Mesenchymal stem cell (in vitro differentiated cells and primary cell): ENCODE results near the gene IL16.
A peak's percentile ranks its signal among the peaks of the same experiment; 100 is the strongest.

Source experiments
- DNase-seq: peaks from one replicate; pipeline ENCODE4 v3.0.0-alpha.2; 2013
- H2AFZ ChIP-seq: one replicate; pipeline ENCODE4 v1.6.1; 2013; ENCODE audit warnings: low read depth, mild to moderate bottlenecking, control low read depth, inconsistent platforms, low read length, moderate library complexity
- H2AK5ac ChIP-seq: 2 replicates; pipeline ENCODE4 v1.6.1; 2013; ENCODE audit warnings: low read length, moderate library complexity, mild to moderate bottlenecking, inconsistent platforms; ENCODE audit not compliant: severe bottlenecking
- H2BK120ac ChIP-seq: one replicate; pipeline ENCODE4 v1.6.1; 2013; ENCODE audit warnings: low read depth, mild to moderate bottlenecking, inconsistent platforms, low read length, moderate library complexity
- H2BK12ac ChIP-seq, 2 experiments: one replicate each; pipeline ENCODE4 v1.6.1; 2013; ENCODE audit warnings: inconsistent platforms in 2 of 2, low read length in 2 of 2, mild to moderate bottlenecking in 2 of 2, moderate library complexity in 2 of 2, control low read depth in 1 of 2
- H2BK15ac ChIP-seq: one replicate; pipeline ENCODE4 v1.6.1; 2013; ENCODE audit warnings: mild to moderate bottlenecking, low read depth, inconsistent platforms; ENCODE audit not compliant: poor library complexity, severe bottlenecking
- H2BK5ac ChIP-seq: 2 replicates; pipeline ENCODE4 v1.6.1; 2013; ENCODE audit warnings: low read depth, mild to moderate bottlenecking, low read length, control low read depth, inconsistent platforms; ENCODE audit not compliant: poor library complexity, severe bottlenecking
- H3K14ac ChIP-seq, 2 experiments: one replicate each; pipeline ENCODE4 v1.6.1; 2013; ENCODE audit warnings: inconsistent platforms in 2 of 2, low read length in 2 of 2, control low read depth in 1 of 2, mild to moderate bottlenecking in 1 of 2, moderate library complexity in 1 of 2
- H3K18ac ChIP-seq, 2 experiments: one replicate each; pipeline ENCODE4 v1.6.1; 2013; ENCODE audit warnings: inconsistent platforms in 2 of 2, low read length in 2 of 2, control low read depth in 1 of 2, low read depth in 1 of 2, mild to moderate bottlenecking in 1 of 2
- H3K23ac ChIP-seq, 2 experiments: one replicate each; pipeline ENCODE4 v1.6.1; 2013; ENCODE audit warnings: inconsistent platforms in 2 of 2, low read length in 2 of 2, mild to moderate bottlenecking in 2 of 2, moderate library complexity in 2 of 2, control low read depth in 1 of 2
- H3K27ac ChIP-seq: 2 replicates; pipeline ENCODE4 v1.5.1; 2013; ENCODE audit warnings: mild to moderate bottlenecking, moderate library complexity, low read length, control low read depth, inconsistent platforms; ENCODE audit not compliant: poor library complexity, severe bottlenecking
- H3K27me3 ChIP-seq, 2 experiments: 2 replicates each; pipeline versions ENCODE4 v1.6.1 to v1.7.0; 2013; ENCODE audit warnings: low read length in 2 of 2, mild to moderate bottlenecking in 2 of 2, moderate library complexity in 2 of 2, control low read depth in 1 of 2, inconsistent platforms in 1 of 2; ENCODE audit not compliant: control insufficient read depth in 1 of 2, insufficient read depth in 1 of 2
- H3K36me3 ChIP-seq, 2 experiments: 2 replicates each; pipeline versions ENCODE4 v1.6.1 to v1.7.0; 2013; ENCODE audit warnings: low read length in 2 of 2, control low read depth in 1 of 2, inconsistent platforms in 1 of 2, low read depth in 1 of 2, mild to moderate bottlenecking in 1 of 2; ENCODE audit not compliant: insufficient read depth in 2 of 2, control insufficient read depth in 1 of 2
- H3K4ac ChIP-seq, 2 experiments: one replicate each; pipeline ENCODE4 v1.6.1; 2013; ENCODE audit warnings: inconsistent platforms in 2 of 2, low read length in 2 of 2, mild to moderate bottlenecking in 2 of 2, moderate library complexity in 2 of 2, control low read depth in 1 of 2, low read depth in 1 of 2
- H3K4me1 ChIP-seq: 2 replicates; pipeline ENCODE4 v1.6.1; 2013; ENCODE audit warnings: low read depth, low read length, control low read depth; ENCODE audit not compliant: control insufficient read depth, insufficient read depth
- H3K4me2 ChIP-seq: 2 replicates; pipeline ENCODE4 v1.6.1; 2013; ENCODE audit warnings: low read length, mild to moderate bottlenecking, inconsistent platforms; ENCODE audit not compliant: poor library complexity, severe bottlenecking
- H3K4me3 ChIP-seq, 2 experiments: 2 replicates each; pipeline versions ENCODE4 v1.5.1 to v1.7.0; 2013; ENCODE audit warnings: low read length in 2 of 2, mild to moderate bottlenecking in 2 of 2, control low read depth in 1 of 2, low read depth in 1 of 2; ENCODE audit not compliant: insufficient read depth in 1 of 2
- H3K79me1 ChIP-seq: replicated peaks from 2 replicates; pipeline ENCODE4 v1.6.1; 2013; ENCODE audit warnings: mild to moderate bottlenecking, control low read depth, low read length, inconsistent platforms; ENCODE audit not compliant: poor library complexity, severe bottlenecking
- H3K9ac ChIP-seq: 2 replicates; pipeline ENCODE4 v1.7.0; 2013; ENCODE audit warnings: mild to moderate bottlenecking, low read length, moderate library complexity
- H3K9me3 ChIP-seq: 2 replicates; pipeline ENCODE4 v1.7.0; 2013; ENCODE audit warnings: mild to moderate bottlenecking, low read length; ENCODE audit not compliant: control insufficient read depth
- H4K8ac ChIP-seq: one replicate; pipeline ENCODE4 v1.6.1; 2013; ENCODE audit warnings: inconsistent platforms, mild to moderate bottlenecking, low read length, moderate library complexity
- H4K91ac ChIP-seq: one replicate; pipeline ENCODE4 v1.6.1; 2013; ENCODE audit warnings: mild to moderate bottlenecking, low read length, inconsistent platforms
- WGBS: methylation state at CpG from one replicate; pipeline ENCODE4 v1.1.7; 2013; ENCODE audit warnings: mixed read lengths; 5-methylcytosine and 5-hydroxymethylcytosine counted together

Gene IL16

GRCh38 chr15:81310480-81310879 lies 113.8 kb downstream of the IL16 start:
- H3K9ac ChIP-seq, result no peak overlapping the region
- no peak overlapping the region for H3K4me3 ChIP-seq
- no peak overlapping the region for H3K4ac ChIP-seq
- H2BK120ac ChIP-seq, result no peak overlapping the region
- no peak overlapping the region for H3K18ac ChIP-seq
- H3K36me3 ChIP-seq, result peaks cover 16 to 45% of the 10 kb centered on the region in 2 experiments
- no peak overlapping the region for H3K4me2 ChIP-seq
- no peak overlapping the region for H2BK5ac ChIP-seq
- no peak overlapping the region for H3K23ac ChIP-seq
- H3K27me3 ChIP-seq, result peaks cover 0 to 5% of the 10 kb centered on the region in 2 experiments
- no peak overlapping the region for H2BK12ac ChIP-seq
- H3K9me3 ChIP-seq, result no peaks in the 10 kb centered on the region
- DNase-seq, result no peak
- H4K8ac ChIP-seq, result no peak overlapping the region
- peaks cover 8% of the 10 kb centered on the region for H3K4me1 ChIP-seq
- H2AFZ ChIP-seq, result no peak overlapping the region
- no peak overlapping the region for H3K27ac ChIP-seq
- no peak overlapping the region for H3K14ac ChIP-seq
- H4K91ac ChIP-seq, result no peak overlapping the region
- 97% methylated on average over 5 of the region's 5 CpGs for WGBS
- H2BK15ac ChIP-seq, result no peak overlapping the region
- no peak overlapping the region for H2AK5ac ChIP-seq
- no peaks in the 10 kb centered on the region for H3K79me1 ChIP-seq

- no peaks in the 10 kb centered on the region for H3K27me3 ChIP-seq
- H3K4me1 ChIP-seq, result peaks cover 8% of the 10 kb centered on the region
- no peak overlapping the region for H3K14ac ChIP-seq
- H3K4ac ChIP-seq, result no peak overlapping the region
- H3K18ac ChIP-seq, result no peak overlapping the region
- no peak overlapping the region for H4K8ac ChIP-seq
- no peak for DNase-seq
- no peak overlapping the region for H2BK15ac ChIP-seq
- H2AK5ac ChIP-seq, result peak overlapping the region; percentile 54
- H3K79me1 ChIP-seq, result no peaks in the 10 kb centered on the region
- no peak overlapping the region for H2BK120ac ChIP-seq
- H3K9ac ChIP-seq, result peak overlapping the region; percentile 37
- 93% methylated on average over 10 of the region's 10 CpGs for WGBS
- no peak overlapping the region for H3K27ac ChIP-seq
- no peaks in the 10 kb centered on the region for H3K9me3 ChIP-seq
- no peak overlapping the region for H3K4me2 ChIP-seq
- no peak overlapping the region for H2AFZ ChIP-seq
- peaks cover 19 to 43% of the 10 kb centered on the region in 2 experiments for H3K36me3 ChIP-seq
- H2BK12ac ChIP-seq, result no peak overlapping the region
- H4K91ac ChIP-seq, result no peak overlapping the region
- H3K4me3 ChIP-seq, result no peak overlapping the region
- no peak overlapping the region for H2BK5ac ChIP-seq
- H3K23ac ChIP-seq, result no peak overlapping the region
Measured at GRCh38 chr15:81311752-81312464, 115.2 kb downstream of the IL16 start.

- DNase-seq, result peak; percentile 96
- no peak overlapping the region for H2BK120ac ChIP-seq
Measured at GRCh38 chr15:81312790-81313543, 116.3 kb downstream of the IL16 start.

GRCh38 chr15:81313686-81314085 lies 117.0 kb downstream of the IL16 start:
- no peak overlapping the region for H3K14ac ChIP-seq
- 91% methylated on average over 1 of the region's 5 CpGs for WGBS
- H4K8ac ChIP-seq, result no peak overlapping the region
- no peak overlapping the region for H3K23ac ChIP-seq
- no peak overlapping the region for H2BK5ac ChIP-seq
- no peak overlapping the region for H3K4ac ChIP-seq
- H2BK15ac ChIP-seq, result no peak overlapping the region
- no peaks in the 10 kb centered on the region for H3K9me3 ChIP-seq
- H3K79me1 ChIP-seq, result no peaks in the 10 kb centered on the region
- H3K9ac ChIP-seq, result peak overlapping the region; percentile 2
- H3K4me3 ChIP-seq, result no peak overlapping the region
- no peak overlapping the region for H3K4me2 ChIP-seq
- no peaks in the 10 kb centered on the region for H3K27me3 ChIP-seq
- DNase-seq, result no peak
- no peak overlapping the region for H2BK120ac ChIP-seq
- no peak overlapping the region for H4K91ac ChIP-seq
- no peak overlapping the region for H3K18ac ChIP-seq
- H2AFZ ChIP-seq, result no peak overlapping the region
- H3K4me1 ChIP-seq, result peaks cover 8% of the 10 kb centered on the region
- peak overlapping the region; percentile 35 for H3K27ac ChIP-seq
- peaks cover 33 to 50% of the 10 kb centered on the region in 2 experiments for H3K36me3 ChIP-seq
- H2AK5ac ChIP-seq, result peak overlapping the region; percentile 36
- H2BK12ac ChIP-seq, result no peak overlapping the region

More at GRCh38 chr15:81312790-81313543, 116.3 kb downstream of the IL16 start:
- H3K4me2 ChIP-seq, result no peak overlapping the region
- WGBS, result 65% methylated on average over 22 of the region's 22 CpGs
- H3K18ac ChIP-seq, result peak overlapping the region in 1 of 2 experiments; percentile 68
- peak overlapping the region in 1 of 2 experiments; percentile 24 for H3K4ac ChIP-seq
- H3K14ac ChIP-seq, result peak overlapping the region in 1 of 2 experiments; percentile 30
- H3K4me1 ChIP-seq, result peaks cover 8% of the 10 kb centered on the region
- no peaks in the 10 kb centered on the region for H3K79me1 ChIP-seq
- H3K36me3 ChIP-seq, result peaks cover 28 to 45% of the 10 kb centered on the region in 2 experiments
- no peak overlapping the region for H4K8ac ChIP-seq
- H2BK5ac ChIP-seq, result no peak overlapping the region
- peak overlapping the region; percentile 69 for H3K27ac ChIP-seq
- no peak overlapping the region for H2BK12ac ChIP-seq
- peak overlapping the region in 1 of 2 experiments; percentile 16 for H3K23ac ChIP-seq
- H3K9me3 ChIP-seq, result no peaks in the 10 kb centered on the region
- no peaks in the 10 kb centered on the region for H3K27me3 ChIP-seq
- H2AFZ ChIP-seq, result no peak overlapping the region
- H3K9ac ChIP-seq, result peak overlapping the region; percentile 37
- peak overlapping the region; percentile 37 for H2AK5ac ChIP-seq
- no peak overlapping the region for H2BK15ac ChIP-seq
- peak overlapping the region; percentile 61 for H4K91ac ChIP-seq
- peak overlapping the region in 1 of 2 experiments; percentile 3 for H3K4me3 ChIP-seq
